Transverse colon (tissue), 4 donors: ENCODE measurements around the gene TAP1. TPM values are rescaled to one million over a fixed set of nuclear protein-coding genes. Genes with fewer than 3 reads are reported as not detected.
"Not testable (repeated sequence)": the region's sequence is repeated elsewhere in the genome, so short reads cannot be mapped to it uniquely, and the experiment has no call there.

ENCODE experiments used
- DNase-seq: peaks from one replicate; pipeline ENCODE4 v3.0.0-alpha.2; 2019
- H3K27ac ChIP-seq, 4 donors: fragments of 200-600 bp; sonication (generic); 2 replicates each; pipeline ENCODE4 v1.5.1; 2016 to 2018; ENCODE audit warnings: inconsistent platforms in 4 of 4
- H3K27me3 ChIP-seq: fragments of 200-600 bp; sonication (generic); 2 replicates; pipeline ENCODE4 v1.5.1; 2017; ENCODE audit warnings: inconsistent platforms
- H3K36me3 ChIP-seq, 4 donors: fragments of 200-600 bp; sonication (generic); 2 replicates each; pipeline ENCODE4 v1.5.1; 2017 to 2019; ENCODE audit warnings: inconsistent platforms in 4 of 4
- H3K4me1 ChIP-seq, 4 donors: fragments of 200-600 bp; sonication (generic); 2 replicates each; pipeline ENCODE4 v1.5.1; 2017 to 2020; ENCODE audit warnings: inconsistent platforms in 4 of 4
- H3K4me3 ChIP-seq, 4 donors: fragments of 200-600 bp; sonication (generic); 1 replicate in 1 of 4; 2 replicates in 3 of 4; pipeline versions ENCODE4 v1.5.1 to v1.6.1; 2017 to 2019; ENCODE audit warnings: inconsistent platforms in 4 of 4
- H3K9me3 ChIP-seq, 2 donors: fragments of 200-600 bp; sonication (generic); 2 replicates each; pipeline ENCODE4 v1.5.1; 2017 to 2019; ENCODE audit warnings: inconsistent platforms in 2 of 2
- EP300 ChIP-seq: sonication (generic); formaldehyde crosslinking; IDR thresholded peaks from one replicate; pipeline ENCODE4 v1.6.1; 2017; ENCODE audit warnings: antibody characterized with exemption, low read depth
- POLR2A ChIP-seq: fragments of 450-650 bp; IDR thresholded peaks from one replicate; pipeline ENCODE4 v1.6.1; 2016; ENCODE audit warnings: antibody characterized with exemption, mild to moderate bottlenecking, moderate library complexity
- POLR2AphosphoS5 ChIP-seq, 3 donors: sonication (generic); formaldehyde crosslinking; IDR thresholded peaks; one replicate each; pipeline ENCODE4 v1.6.1; 2016; ENCODE audit warnings: antibody characterized with exemption in 3 of 3
- WGBS, 2 donors: methylation state at CpG; one replicate each; pipeline ENCODE4 v1.1.5; 2018; ENCODE audit warnings: low coverage in 1 of 2; 5-methylcytosine and 5-hydroxymethylcytosine counted together
- in situ Hi-C, 4 donors: fragments of 200-750 bp; cut with MboI; loops; one replicate each; pipeline versions ENCODE4 v1.15.0 to v1.15.1; 2017; ENCODE audit warnings: low sequenced_read_pairs in 3 of 4, low pct_ligation_motif_present in 1 of 4, low pct_unique_long_range_greater_than_20kb in 1 of 4
- intact Hi-C: fragments of 100-400 bp; cut with DNase I; formaldehyde crosslinking; loops from one replicate; pipeline ENCODE4 v1.15.1; 2023; ENCODE audit warnings: low total_unique reads
- total RNA-seq, 4 donors: library from RNA; depleted of rRNA; stranded (reverse); fragments of >200 nt; gene quantifications; one replicate each; pipeline ENCODE4 v1.1.0, GENCODE V29; 2016
- TF ChIP-seq, protein P1 (sequence below), 5 experiments: fragments of 200-600 bp in 3 of 5; fragments of 450-650 bp in 2 of 5; sonication (generic) in 3 of 5; IDR thresholded peaks; 1 replicate in 2 of 5; 2 replicates in 3 of 5; pipeline ENCODE4 v1.5.1; 2016 to 2017; ENCODE audit warnings: antibody characterized with exemption in 5 of 5, inconsistent platforms in 3 of 5, mild to moderate bottlenecking in 2 of 5, moderate library complexity in 1 of 5

TAP1 gene
- total RNA-seq, 4 donors from 2014 or later: 63.2 to 87.9 (median 75.3) TPM

DNA sequence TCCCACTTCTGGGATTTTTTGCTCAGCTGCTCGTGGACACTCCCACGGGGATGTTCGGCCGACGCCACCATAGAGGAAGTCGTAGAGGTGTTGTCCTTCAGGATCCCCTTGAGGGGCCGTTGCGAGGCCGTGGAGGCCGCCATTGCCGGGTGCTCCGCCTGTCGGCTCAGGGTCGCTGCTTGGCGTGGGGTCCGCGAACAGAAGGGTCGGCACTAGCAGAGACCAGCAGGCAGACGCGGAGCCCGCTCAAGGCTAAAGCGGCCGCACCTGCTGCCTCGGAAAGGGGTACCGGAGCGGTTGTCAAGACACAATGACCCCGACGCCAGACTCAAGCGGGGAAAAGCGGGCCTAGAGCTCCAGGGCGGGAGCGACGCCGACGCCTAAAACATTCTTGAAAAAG, 26.2 kb upstream of the TAP1 start:
- WGBS, 2 donors: 73 to 76% methylated on average over 11 to 34 of the region's 35 CpGs
- in situ Hi-C loops: loop anchor here in 3 of 4 donors (10.0 to 25.0 kb wide), 3 partner anchors 95 to 108 kb away; no protein-coding TSS in a partner anchor
- DNase-seq: no peak
- Histone ChIP-seq H3K4me3 (no peak overlapping the region), H3K4me1 (no peaks in the 10 kb centered on the region), H3K36me3 (no peaks in the 10 kb centered on the region), H3K27ac (no peak overlapping the region), H3K27me3 (peaks cover 14% of the 10 kb centered on the region), H3K9me3 (no peaks in the 10 kb centered on the region)
- TF ChIP-seq, protein P1, sequence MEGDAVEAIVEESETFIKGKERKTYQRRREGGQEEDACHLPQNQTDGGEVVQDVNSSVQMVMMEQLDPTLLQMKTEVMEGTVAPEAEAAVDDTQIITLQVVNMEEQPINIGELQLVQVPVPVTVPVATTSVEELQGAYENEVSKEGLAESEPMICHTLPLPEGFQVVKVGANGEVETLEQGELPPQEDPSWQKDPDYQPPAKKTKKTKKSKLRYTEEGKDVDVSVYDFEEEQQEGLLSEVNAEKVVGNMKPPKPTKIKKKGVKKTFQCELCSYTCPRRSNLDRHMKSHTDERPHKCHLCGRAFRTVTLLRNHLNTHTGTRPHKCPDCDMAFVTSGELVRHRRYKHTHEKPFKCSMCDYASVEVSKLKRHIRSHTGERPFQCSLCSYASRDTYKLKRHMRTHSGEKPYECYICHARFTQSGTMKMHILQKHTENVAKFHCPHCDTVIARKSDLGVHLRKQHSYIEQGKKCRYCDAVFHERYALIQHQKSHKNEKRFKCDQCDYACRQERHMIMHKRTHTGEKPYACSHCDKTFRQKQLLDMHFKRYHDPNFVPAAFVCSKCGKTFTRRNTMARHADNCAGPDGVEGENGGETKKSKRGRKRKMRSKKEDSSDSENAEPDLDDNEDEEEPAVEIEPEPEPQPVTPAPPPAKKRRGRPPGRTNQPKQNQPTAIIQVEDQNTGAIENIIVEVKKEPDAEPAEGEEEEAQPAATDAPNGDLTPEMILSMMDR (IDR thresholded peaks at IDR 0.05): no peak
- TF ChIP-seq POLR2A: no peak
- no peak for TF ChIP-seq EP300
- no peak for TF ChIP-seq POLR2AphosphoS5 (IDR thresholded peaks at IDR 0.05)
- intact Hi-C loops: no loop called here

DNA sequence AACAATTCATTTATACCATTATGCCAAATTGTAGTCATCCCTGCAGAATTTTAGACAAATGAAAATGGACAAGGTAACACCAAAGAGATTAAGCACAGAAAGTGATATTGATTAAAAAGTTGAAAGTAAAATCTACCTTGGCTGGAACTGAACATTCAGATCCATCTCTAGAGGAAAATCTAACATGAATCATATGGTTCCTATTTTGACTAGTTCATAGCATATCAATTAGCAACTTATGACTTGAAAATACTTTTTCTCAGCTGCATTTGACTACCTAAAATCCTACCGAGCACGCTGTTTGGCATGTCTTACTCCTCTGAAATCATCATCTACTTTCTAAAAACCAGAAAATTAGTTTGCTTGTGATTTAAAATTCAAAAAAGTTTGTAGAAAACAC, 23.1 kb upstream of the TAP1 start:
- in situ Hi-C loops: loop anchor here in 1 of 4 donors (25.0 kb wide), 1 partner anchor 111 kb away; no protein-coding TSS in a partner anchor
- H3K9me3 ChIP-seq: no peaks in the 10 kb centered on the region
- WGBS, 2 donors: 83 to 88% methylated on average over 2 of the region's 2 CpGs

DNA sequence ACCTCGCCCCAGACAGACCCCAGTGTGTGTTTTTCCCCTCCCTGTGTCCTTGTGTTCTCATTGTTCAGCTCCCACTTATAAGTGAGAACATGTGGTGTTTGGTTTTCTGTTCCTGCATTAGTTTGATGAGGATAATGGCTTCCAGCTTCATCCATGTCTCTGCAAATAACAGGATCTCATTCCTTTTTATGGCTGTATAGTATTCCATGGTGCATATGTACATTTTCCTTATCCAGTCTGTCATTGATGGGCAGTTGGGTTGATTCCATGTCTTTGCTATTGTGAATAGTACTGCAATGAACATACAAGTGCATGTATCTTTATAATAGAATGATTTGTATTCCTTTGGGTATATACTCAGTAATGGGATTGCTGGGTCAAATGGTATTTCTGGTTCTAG, 20.4 kb upstream of the TAP1 start:
- H3K4me1 ChIP-seq, H3K36me3 ChIP-seq, H3K4me3 ChIP-seq, DNase-seq, intact Hi-C loops, H3K9me3 ChIP-seq, H3K27ac ChIP-seq: not testable (repeated sequence)
- H3K27me3 ChIP-seq: peaks cover 36% of the 10 kb centered on the region
- in situ Hi-C loops: loop anchor here in 1 of 4 donors (5.0 kb wide), 1 partner anchor 42 kb away; no protein-coding TSS in a partner anchor
- 38 to 62% methylated on average over 1 of the region's 1 CpG for WGBS, 2 donors

More for the DNA sequence above, 23.1 kb upstream of the TAP1 start:
- Histone ChIP-seq H3K4me1 (no peaks in the 10 kb centered on the region), H3K36me3 (no peaks in the 10 kb centered on the region), H3K27ac (no peak overlapping the region), H3K4me3 (no peak overlapping the region), H3K27me3 (peaks cover 26% of the 10 kb centered on the region)
- intact Hi-C loops: no loop called here
- no peak for TF ChIP-seq EP300
- TF ChIP-seq POLR2AphosphoS5 (IDR thresholded peaks at IDR 0.05): no peak
- TF ChIP-seq, protein P1 (IDR thresholded peaks at IDR 0.05): no peak
- TF ChIP-seq POLR2A: no peak
- DNase-seq: no peak

DNA sequence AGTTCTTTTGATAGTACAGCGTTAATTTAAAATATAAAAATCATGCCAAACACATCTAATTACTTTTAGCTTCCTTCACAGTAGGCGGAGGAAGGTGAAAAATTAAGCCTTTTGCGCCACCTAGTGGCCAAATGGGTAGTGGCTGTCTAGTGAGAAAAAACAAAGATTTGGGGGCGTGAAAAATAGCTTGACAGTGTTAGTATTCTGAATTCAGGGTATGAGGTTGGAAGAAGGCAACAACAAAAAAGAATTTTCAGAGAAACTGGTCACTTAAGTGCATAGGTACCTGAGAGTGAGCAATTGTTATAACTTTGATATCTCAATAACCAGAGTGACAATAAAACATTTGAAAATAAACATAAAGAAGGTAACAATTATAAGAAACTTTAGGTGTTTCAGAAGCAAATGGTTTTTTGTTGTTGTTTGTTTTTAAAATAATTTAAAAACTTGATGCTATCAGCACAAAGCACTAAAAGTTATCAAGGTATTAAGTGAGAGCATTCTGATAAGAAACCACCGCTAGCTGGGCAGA, 14.8 kb upstream of the TAP1 start:
- TF ChIP-seq EP300: no peak
- TF ChIP-seq, protein P1 (IDR thresholded peaks at IDR 0.05): peak; percentile 92 to 98 (median 96)
- in situ Hi-C loops: no loop called here
- no peak overlapping the region for H3K27ac ChIP-seq

More for the DNA sequence above, 14.8 kb upstream of the TAP1 start:
- intact Hi-C loops: loop anchor here (5.0 kb wide), 1 partner anchor 36 kb away; no protein-coding TSS in a partner anchor
- 15 to 17% methylated on average over 5 of the region's 5 CpGs for WGBS, 2 donors
- Histone ChIP-seq H3K4me3 (no peak overlapping the region), H3K4me1 (peaks cover 0 to 11% (median 1%) of the 10 kb centered on the region in 4 donors), H3K36me3 (no peaks in the 10 kb centered on the region), H3K9me3 (no peaks in the 10 kb centered on the region), H3K27me3 (peaks cover 12% of the 10 kb centered on the region)
- DNase-seq: peak; percentile 86
